Stomach (tissue), 4 donors: ENCODE measurements around the gene COL7A1.

ENCODE experiments used
- CTCF ChIP-seq, 7 experiments: fragments of 450-650 bp in 4 of 7; fragments of 200-600 bp in 3 of 7; sonication (generic) in 3 of 7; IDR thresholded peaks; one replicate each; pipeline ENCODE4 v1.5.1; 2016 to 2019; ENCODE audit warnings: antibody characterized with exemption in 7 of 7, control low read depth in 2 of 7, mild to moderate bottlenecking in 1 of 7
- EP300 ChIP-seq: sonication (generic); formaldehyde crosslinking; IDR thresholded peaks from one replicate; pipeline ENCODE4 v1.6.1; 2017; ENCODE audit warnings: antibody characterized with exemption
- POLR2A ChIP-seq, 4 donors: fragments of 450-650 bp; IDR thresholded peaks; one replicate each; pipeline ENCODE4 v1.6.1; 2016; ENCODE audit warnings: antibody characterized with exemption in 4 of 4, control low read depth in 2 of 4, mild to moderate bottlenecking in 1 of 4, moderate library complexity in 1 of 4
- POLR2AphosphoS5 ChIP-seq, 3 donors: sonication (generic); formaldehyde crosslinking; IDR thresholded peaks; one replicate each; pipeline ENCODE4 v1.6.1; 2016; ENCODE audit warnings: antibody characterized with exemption in 3 of 3

DNA sequence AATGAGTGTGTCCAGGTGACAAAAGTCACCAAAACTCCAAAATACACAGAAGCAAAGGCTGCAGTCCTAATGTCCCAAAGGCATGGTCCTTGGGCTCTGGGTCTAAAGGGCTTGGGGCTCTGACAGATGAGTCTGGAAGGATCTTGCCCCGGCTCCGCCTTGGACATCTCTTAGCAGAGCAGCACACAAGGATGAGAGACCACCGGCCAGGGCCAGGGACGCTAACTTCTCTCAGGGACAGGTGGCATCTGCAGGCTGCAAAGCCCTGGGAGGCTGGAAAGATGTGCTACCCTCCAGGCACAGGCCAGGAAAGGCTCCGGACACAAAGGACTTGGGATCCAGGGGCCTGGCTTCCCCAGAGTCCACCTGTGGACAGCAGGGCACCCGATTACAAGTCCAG lies 77.1 kb downstream of the COL7A1 start:
- TF ChIP-seq CTCF (IDR thresholded peaks at IDR 0.05) (no peak), POLR2AphosphoS5 (IDR thresholded peaks at IDR 0.05) (no peak), POLR2A (IDR thresholded peaks at IDR 0.05) (no peak), EP300 (no peak)
